Neutrophil (primary cell): ENCODE data around the gene FAM136A.
"Not testable (repeated sequence)": the region's sequence is repeated elsewhere in the genome, so short reads cannot be mapped to it uniquely, and the experiment has no call there.

Experiments used
- H3K27ac ChIP-seq: fragments of 200-600 bp; sonication (generic); 2 replicates; pipeline ENCODE4 v1.5.1; 2016; ENCODE audit warnings: mild to moderate bottlenecking, moderate library complexity
- H3K27me3 ChIP-seq: fragments of 200-600 bp; sonication (generic); 2 replicates; pipeline ENCODE4 v1.6.0; 2016; ENCODE audit warnings: mild to moderate bottlenecking
- H3K36me3 ChIP-seq: fragments of 200-600 bp; sonication (generic); 2 replicates; pipeline ENCODE4 v1.5.1; 2017
- H3K4me1 ChIP-seq, 2 experiments: fragments of 200-600 bp in 1 of 2; sonication (generic) in 1 of 2; 1 replicate in 1 of 2; 2 replicates in 1 of 2; pipeline versions ENCODE4 v1.5.1 to v1.6.1; 2013 to 2016; ENCODE audit warnings: low read depth in 1 of 2, low read length in 1 of 2, mild to moderate bottlenecking in 1 of 2, moderate library complexity in 1 of 2; ENCODE audit not compliant: control insufficient read depth in 1 of 2, insufficient read depth in 1 of 2
- H3K4me3 ChIP-seq, 2 experiments: fragments of 200-600 bp in 1 of 2; sonication (generic) in 1 of 2; 1 replicate in 1 of 2; 2 replicates in 1 of 2; pipeline ENCODE4 v1.5.1; 2013 to 2016; ENCODE audit warnings: low read depth in 1 of 2, low read length in 1 of 2, mild to moderate bottlenecking in 1 of 2, moderate library complexity in 1 of 2
- H3K9me3 ChIP-seq: fragments of 200-600 bp; sonication (generic); 2 replicates; pipeline ENCODE4 v1.5.1; 2016
- TF ChIP-seq, protein P1 (sequence below): fragments of 200-600 bp; sonication (generic); IDR thresholded peaks from 2 replicates; pipeline ENCODE4 v1.5.1; 2016; ENCODE audit warnings: antibody characterized with exemption

Gene FAM136A

DNA sequence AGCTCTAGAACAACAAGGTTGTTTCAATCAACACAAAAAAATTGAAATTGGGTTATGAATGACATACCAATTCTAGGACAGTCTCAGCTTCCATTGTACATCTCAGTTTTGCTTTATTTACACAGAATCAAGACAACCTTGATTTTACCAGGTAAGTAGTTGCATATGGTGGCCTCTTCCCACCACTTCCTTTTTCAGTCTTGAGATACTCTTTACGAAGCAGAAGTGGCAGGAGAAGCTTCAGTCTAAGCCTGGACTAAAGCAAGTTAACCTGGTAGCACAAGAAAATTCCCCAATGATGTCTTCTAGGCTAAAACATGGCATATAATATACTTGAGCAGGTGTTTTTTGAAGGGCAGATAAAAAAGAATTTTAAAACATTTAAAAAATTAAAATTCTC lies 10.7 kb upstream of the FAM136A start:
- Histone ChIP-seq H3K27ac (no peak overlapping the region), H3K4me1 (peaks cover 0 to 4% of the 10 kb centered on the region in 2 experiments), H3K9me3 (no peaks in the 10 kb centered on the region), H3K4me3 (no peak overlapping the region), H3K36me3 (no peaks in the 10 kb centered on the region), H3K27me3 (peaks cover 13% of the 10 kb centered on the region)
- TF ChIP-seq, protein P1, sequence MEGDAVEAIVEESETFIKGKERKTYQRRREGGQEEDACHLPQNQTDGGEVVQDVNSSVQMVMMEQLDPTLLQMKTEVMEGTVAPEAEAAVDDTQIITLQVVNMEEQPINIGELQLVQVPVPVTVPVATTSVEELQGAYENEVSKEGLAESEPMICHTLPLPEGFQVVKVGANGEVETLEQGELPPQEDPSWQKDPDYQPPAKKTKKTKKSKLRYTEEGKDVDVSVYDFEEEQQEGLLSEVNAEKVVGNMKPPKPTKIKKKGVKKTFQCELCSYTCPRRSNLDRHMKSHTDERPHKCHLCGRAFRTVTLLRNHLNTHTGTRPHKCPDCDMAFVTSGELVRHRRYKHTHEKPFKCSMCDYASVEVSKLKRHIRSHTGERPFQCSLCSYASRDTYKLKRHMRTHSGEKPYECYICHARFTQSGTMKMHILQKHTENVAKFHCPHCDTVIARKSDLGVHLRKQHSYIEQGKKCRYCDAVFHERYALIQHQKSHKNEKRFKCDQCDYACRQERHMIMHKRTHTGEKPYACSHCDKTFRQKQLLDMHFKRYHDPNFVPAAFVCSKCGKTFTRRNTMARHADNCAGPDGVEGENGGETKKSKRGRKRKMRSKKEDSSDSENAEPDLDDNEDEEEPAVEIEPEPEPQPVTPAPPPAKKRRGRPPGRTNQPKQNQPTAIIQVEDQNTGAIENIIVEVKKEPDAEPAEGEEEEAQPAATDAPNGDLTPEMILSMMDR: no peak

DNA sequence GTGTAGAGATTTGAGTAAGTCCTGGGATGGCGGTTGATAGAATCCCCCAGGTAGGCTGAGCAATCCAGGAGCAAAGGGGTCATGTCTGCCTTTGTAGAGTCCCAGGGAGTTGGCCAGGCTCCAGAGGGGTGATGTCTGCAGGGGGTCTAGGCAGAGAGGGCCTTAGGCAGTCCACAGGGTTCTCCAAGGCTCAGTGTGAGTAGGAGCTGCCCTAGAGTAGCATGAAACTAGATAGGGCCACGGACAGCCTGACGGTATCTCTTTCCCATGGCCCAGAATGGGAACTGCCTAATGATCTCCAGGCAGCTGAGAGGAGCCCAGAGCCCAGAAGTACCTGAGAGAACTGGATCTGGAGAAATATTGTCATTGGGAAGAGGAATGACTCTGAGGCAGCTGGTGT lies 9.0 kb upstream of the FAM136A start:
- Histone ChIP-seq H3K27ac (no peak overlapping the region), H3K9me3 (no peaks in the 10 kb centered on the region), H3K36me3 (no peaks in the 10 kb centered on the region), H3K27me3 (peaks cover 13% of the 10 kb centered on the region), H3K4me3 (no peak overlapping the region), H3K4me1 (peaks cover 0 to 4% of the 10 kb centered on the region in 2 experiments)
- TF ChIP-seq, protein P1: no peak

DNA sequence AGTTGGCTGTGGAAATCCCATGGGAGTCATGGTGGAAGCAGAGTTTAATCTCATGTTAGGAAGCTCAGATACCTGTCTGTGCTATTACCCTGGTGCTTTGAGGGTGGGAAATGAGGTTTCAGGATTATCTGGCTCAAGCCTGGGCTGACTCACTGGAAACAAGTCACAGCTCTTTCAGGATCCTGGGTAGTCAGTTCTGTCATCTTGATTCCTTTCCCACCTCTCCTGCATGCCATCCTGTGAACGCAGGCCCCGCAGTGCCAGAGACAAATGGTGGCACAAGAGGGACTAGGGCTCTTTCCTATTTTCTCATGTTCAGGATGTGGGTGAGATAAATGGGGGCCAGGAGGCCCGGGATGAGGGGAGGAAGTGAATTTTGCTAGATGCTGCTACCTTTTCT lies 3.7 kb upstream of the FAM136A start:
- Histone ChIP-seq H3K4me3 (no peak overlapping the region), H3K27ac (no peak overlapping the region), H3K4me1 (peaks cover 11% of the 10 kb centered on the region in 2 experiments), H3K9me3 (no peaks in the 10 kb centered on the region), H3K27me3 (peaks cover 11% of the 10 kb centered on the region), H3K36me3 (no peaks in the 10 kb centered on the region)
- TF ChIP-seq, protein P1: no peak

DNA sequence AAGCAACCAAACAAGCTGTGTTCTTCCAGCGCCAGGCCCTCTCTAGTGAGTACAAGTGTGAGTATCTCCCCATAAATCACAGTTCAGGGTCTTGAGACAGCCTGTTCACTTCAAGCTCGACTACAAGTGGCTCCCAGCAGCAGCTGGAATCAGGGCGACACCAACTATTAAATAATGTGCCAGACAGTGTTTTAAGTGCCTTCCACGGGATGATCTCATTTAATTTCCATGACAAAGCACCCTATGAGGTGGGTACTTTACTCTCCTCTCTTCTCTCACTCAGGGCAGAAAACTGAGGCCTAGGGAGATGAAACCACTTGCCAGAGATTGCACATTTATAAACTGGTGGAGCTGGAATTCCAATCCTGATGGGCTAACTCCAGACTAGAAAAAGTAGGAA lies 2.6 kb upstream of the FAM136A start:
- H3K27ac ChIP-seq: no peak overlapping the region

DNA sequence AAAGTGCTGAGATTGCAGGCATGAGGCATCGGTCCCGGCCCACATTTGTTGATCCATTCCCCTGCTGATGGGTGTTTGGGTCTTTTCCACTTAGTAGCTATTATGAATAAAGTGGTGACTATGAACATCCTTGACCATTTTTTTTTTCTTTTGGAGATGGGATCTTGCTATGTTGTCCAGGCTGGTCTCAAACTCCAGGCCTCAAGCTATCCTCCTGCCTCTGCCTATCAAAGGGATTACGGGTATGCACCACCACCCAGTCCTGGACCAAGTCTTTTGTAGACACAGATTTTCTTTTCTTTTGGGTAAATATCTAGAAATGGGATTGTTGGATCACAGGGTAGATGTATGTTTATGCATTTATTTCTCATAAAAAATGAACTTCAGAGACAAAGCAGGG lies 1.3 kb upstream of the FAM136A start:
- Histone ChIP-seq H3K4me3 (no peak overlapping the region), H3K4me1 (peaks cover 11% of the 10 kb centered on the region in 2 experiments), H3K9me3 (no peaks in the 10 kb centered on the region), H3K27ac (no peak overlapping the region), H3K27me3 (no peaks in the 10 kb centered on the region), H3K36me3 (no peaks in the 10 kb centered on the region)
- TF ChIP-seq, protein P1: no peak

More for the DNA sequence above, 2.6 kb upstream of the FAM136A start:
- TF ChIP-seq, protein P1: no peak
- Histone ChIP-seq H3K4me3 (no peak overlapping the region), H3K9me3 (no peaks in the 10 kb centered on the region), H3K36me3 (no peaks in the 10 kb centered on the region), H3K27me3 (peaks cover 5% of the 10 kb centered on the region), H3K4me1 (peaks cover 11% of the 10 kb centered on the region in 2 experiments)

DNA sequence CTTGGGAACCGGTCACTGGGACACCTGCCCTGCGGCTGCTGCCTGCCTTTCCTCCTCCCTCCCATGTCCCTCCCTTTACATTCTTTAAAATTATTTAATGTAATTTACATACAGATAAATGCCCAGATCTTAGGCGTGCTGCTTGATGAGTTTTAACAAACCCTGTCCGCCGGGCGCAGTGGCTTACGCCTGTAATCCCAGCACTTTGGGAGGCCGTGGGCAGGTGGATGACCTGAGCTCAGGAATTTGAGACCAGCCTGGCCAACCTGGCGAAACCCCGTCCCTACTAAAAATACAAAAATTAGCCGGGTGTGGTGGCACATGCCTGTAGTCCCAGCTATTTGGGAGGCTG lies 304 bp upstream of the FAM136A start:
- not testable (repeated sequence) for H3K27me3 ChIP-seq, H3K27ac ChIP-seq
- peak overlapping the region; percentile 84 to 98 for H3K4me3 ChIP-seq

More for the DNA sequence above, 304 bp upstream of the FAM136A start:
- peaks cover 11% of the 10 kb centered on the region in 2 experiments for H3K4me1 ChIP-seq
- not testable (repeated sequence) for H3K36me3 ChIP-seq, H3K9me3 ChIP-seq
